NCI-H2029 (cell line): Measurements from ENCODE around the gene SUV39H1.
"Not testable (repeated sequence)": the region's sequence is repeated elsewhere in the genome, so short reads cannot be mapped to it uniquely, and the experiment has no call there.

ENCODE experiments used
- DNase-seq: peaks from one replicate; lab custom pipeline; 2025; lab: John Stamatoyannopoulos, UW

The SUV39H1 gene

GRCh38 chrX:48688531-48689150, 7.9 kb upstream of the SUV39H1 start:
- no peak for DNase-seq

DNA sequence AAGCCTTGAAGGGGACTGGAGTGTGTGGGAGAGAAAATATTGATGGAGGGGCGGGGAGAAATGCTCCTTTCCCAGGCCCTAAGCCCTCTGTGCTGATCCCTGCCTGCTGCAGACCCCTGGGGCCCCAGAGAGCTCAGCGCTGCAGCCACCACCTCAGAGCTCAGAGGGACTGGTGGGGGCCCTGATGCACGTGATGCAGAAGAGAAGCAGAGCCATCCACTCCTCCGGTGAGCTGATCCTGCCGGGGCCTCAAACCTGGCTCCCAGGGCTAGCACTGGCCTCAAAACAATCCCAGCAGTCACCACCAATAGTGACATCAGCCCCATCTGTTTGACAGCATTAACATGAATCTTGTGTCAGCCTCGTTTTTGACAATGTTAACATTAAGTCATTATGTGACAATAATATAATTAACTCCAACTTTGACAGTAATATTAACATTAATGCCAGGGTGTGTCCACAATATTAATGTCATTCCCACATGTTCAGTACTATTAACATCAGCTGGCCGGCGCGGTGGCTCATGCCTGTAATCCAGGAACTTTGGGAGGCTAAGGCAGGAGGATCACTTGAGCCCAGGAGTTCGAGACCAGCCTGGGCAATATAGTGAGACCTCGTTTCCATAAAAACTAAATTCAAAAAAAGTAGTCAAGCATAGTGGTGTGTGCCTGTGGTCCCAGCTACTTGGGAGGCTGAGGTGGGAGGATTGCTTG, 7.2 kb upstream of the SUV39H1 start:
- no peak for DNase-seq

DNA sequence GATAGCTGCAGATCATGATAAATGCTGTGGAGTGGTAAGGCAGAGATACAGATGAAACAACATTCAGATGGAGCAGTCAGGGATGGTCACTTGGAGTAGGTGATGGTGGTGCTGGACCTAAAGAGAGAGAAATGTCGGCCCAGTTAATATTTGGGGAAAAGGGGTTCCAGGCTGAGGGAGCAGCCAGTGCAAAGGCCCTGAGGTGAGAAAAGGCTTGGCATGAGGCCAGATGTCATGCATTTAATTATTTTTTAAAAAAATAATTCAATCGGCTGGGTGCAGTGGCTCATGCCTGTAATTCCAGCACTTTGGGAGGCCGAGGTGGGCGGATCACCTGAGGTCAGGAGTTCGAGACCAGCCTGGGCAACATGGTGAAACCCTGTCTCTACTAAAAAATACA, 4.8 kb upstream of the SUV39H1 start:
- DNase-seq = not testable (repeated sequence)

GRCh38 chrX:48694776-48695533, 1.6 kb upstream of the SUV39H1 start:
- no peak for DNase-seq

DNA sequence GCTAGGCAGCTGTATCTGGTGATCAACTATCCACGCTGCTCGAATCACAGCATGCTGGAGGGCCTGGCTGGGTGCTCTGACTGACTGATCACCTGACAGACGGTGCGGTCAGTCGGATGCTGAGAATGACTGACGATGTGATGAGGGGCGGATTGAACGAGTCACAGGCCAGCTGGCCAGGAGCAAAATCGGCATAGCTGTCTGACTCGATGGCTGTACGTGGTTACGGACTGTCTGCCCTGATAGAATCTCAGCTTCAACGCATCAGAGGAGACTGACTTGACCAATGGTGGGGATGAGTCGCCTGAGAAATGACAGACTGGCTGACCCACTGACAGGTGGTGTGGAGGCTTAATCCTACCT, 1.0 kb upstream of the SUV39H1 start:
- DNase-seq = no peak

GRCh38 chrX:48695925-48696300, 621 bp upstream of the SUV39H1 start:
- no peak for DNase-seq

- peak; percentile 9 for DNase-seq
Observed at GRCh38 chrX:48696909-48697727, 584 bp downstream of the SUV39H1 start.

GRCh38 chrX:48698306-48698705, 1.8 kb downstream of the SUV39H1 start:
- DNase-seq = no peak

- no peak for DNase-seq
Observed at GRCh38 chrX:48700246-48700645, 3.7 kb downstream of the SUV39H1 start.

DNA sequence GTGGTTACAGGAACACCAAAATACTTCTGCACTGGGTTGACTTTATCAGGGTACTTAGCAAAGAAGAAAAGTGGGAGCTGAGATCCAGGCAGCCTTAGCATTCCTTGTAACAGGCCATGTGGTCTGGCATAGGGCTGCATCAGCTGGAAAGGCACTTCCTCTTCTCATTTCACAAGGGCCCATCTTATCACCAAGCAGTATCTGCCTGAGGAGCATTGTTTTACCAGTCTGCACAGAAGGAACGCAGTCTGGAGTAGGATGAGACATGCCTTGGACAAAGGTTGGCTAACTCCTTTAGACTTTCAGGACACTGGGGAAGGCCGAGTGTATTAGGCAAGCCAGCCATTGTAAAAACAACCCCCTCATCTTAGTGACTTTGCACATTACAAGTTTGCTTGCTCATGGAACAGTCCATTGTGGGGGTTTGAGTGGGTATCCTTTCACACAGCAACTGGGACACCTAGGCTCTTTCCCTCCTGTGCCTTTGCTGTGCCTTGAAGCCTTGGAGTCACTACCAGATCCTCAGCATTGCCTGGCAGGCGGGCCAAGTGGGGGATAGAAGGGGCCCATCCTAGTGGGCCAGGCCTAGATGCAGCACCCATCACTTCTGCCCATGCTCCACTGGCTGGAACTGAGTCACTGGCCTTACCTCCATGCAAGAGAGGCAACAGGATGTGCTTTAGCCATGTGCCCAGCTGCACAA, 4.6 kb downstream of the SUV39H1 start:
- DNase-seq = no peak

DNA sequence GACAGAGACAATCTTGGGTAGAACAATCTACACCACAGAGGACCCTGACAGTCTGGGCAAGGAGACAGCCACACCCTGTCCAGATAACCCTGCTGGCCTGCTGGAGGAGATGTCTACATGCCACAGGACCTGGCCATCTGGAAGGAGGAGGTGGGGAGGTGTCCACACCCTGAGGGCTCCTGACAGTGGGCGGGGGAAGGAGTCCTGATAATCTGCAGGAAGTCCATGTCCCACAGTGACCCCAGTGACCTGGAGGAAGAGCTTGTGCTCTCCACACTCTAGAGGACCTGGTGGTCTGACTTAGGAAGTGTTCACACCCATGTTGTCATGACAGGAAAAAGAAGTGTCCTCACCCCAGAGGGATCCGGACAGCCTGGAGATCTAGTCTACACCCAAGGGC, 5.5 kb downstream of the SUV39H1 start:
- DNase-seq = no peak

DNA sequence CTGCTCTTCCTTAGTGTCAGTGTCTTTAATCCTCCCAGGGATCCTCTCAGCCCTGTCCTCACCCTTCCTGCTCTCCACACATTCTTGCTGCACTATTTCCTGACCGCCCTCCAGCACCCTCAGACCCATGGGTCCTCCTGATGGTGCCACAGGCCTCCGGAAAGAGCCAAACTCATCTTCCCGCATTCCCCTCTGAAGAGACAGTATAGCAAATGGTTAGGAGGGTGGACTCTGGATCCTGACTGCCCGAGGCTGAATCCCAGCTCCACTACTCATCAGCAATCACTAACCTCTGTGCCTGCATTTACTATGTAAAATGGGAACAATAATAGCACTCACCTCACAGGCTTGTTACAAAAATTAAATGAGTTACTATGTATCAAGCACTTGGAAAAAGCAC, 6.2 kb downstream of the SUV39H1 start:
- DNase-seq = no peak

DNA sequence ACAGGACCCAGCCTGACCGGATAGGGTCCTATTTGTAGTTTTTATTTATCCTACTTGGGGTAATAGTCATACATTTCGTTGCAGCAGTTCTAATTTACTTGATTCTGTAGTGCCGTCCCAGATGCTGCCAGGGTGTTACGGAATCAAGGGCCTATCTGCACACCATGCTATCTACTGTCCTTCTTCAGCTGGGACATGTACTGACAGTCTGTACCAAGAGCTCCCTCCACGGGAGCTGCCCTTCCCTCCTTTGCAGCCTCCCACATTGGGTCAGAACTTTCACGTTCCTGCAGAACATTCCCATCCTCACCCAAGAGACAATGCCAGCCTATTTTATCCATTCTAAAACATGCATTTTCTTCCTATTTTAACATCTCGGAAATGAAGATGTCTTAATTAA, 6.7 kb downstream of the SUV39H1 start:
- no peak for DNase-seq

DNA sequence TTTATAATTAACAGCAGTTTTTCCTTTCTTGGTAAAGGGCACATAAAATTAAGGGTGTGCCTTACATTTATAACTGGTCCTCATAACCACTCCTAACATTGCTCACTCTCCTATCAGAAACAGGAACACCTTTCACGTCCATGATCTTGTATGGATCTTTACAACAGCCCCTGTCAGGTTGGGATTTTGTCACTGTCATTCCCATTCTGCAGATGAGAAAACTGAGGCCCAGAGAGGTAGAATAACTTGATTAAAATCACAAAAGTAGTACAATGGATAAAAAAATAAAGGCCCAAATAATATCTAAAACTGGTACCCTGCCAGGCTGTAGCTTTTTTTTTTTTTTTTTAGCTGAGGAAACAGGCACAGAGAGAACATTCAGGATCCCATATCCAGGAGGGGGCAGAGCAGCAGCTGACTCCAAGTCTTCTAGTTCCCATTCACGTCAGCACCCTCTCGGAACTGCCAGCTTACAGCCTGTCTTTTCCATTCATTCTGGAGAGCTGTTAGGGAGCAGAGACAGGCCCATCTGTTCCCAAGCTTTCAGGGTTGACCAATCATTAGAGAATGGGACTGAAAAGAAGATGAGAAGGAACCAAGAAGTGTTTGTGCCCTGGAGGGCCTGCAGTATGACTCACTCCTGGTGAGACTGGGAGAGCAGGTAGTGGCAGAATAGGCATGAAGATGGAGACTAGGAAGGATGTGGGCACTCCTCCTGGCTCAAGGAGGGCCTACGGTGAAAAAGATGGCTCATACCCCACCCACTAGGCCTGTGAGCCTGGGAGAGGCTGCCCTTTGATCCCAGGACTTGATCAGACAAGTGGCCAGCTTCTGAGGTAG, 7.3 kb downstream of the SUV39H1 start:
- no peak for DNase-seq

- no peak for DNase-seq
Observed at GRCh38 chrX:48705871-48706270, 9.3 kb downstream of the SUV39H1 start.

DNA sequence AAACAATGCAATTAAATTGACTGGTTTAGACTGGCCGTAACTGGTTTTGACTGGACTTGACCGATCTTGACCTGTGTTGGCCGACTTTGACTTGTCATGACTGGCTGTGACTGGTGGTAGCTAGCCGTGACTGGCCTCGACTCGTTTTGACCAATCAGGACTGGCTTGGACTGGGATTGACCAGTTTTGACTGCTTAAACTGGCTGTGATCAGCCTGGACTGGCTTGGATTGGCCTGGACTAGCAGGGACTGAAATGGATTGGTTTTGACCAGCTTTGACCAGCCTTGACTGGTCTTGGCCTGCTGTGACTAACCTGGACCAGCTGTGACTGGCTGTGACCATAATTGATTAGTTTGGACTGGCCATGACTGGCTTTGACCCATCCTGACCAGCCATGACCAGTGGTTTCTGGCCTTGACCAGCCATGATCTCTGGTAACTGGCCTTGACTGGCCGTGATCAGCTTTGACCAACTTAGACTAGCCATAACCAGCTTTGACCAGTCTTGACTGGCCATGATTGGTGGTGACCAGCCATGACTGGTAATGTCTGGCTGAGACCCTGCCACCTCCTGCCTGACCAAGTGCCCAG, 13.1 kb downstream of the SUV39H1 start:
- DNase-seq = no peak

DNA sequence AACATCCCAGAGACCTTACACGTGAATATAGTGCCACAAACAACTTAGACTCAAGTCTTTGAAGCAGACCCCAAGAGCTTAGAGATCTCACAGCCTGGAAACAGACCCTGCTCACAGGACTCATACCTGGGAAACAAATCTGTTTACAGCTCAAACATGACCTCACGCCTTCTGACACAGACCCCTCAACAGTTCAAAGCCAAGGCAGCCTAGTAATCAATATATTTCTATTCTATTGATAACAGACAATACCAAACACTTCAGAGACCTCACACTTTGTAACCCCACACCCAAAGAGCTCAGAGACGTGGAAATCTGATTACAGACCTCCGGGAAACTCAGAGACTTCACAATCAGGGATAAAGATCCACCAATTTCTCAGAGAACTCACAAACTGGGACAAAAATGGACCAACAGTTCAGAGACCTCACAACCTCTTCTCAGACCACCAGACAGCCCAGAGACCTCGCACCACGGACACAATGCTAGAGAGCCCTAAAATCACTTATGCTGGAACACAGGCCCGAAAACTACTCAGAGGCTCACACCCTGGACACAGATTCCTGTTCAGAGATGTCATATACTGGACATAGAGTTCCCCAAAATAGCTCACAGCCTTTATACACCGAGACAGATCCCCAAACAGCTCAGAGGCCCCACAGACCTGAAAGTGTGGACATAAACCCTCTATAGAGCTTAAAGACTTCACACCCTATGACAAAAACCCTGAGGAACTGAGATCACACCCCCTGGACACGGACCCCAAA, 14.8 kb downstream of the SUV39H1 start:
- no peak for DNase-seq

DNA sequence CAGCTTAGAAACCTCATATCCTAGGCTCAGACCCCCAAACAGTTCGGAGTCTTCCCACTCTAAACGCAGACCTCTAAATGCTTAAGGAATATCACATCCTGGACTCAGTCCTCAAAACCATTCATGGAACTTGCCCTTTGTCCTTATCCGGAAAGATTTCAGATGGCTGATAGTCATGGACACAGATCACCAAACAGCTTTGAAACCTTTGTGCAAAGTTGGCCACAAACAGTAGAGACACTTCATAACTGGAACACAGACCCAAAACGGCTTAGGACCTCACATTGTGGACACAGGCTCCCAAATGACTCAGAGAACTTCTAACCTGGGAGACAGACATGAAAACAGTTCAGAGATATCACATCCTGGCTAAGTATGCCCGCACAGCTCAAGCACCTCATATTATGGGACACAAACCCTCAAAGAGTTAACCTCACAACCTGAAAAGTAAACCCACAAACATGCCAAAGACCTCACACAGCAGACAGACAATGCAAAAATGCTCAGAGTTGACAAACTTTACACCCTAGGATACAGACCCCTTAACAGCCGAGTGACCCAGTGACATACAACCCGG, 15.5 kb downstream of the SUV39H1 start:
- no peak for DNase-seq

GRCh38 chrX:48713847-48714246, 17.3 kb downstream of the SUV39H1 start:
- no peak for DNase-seq
